Ramos (cell line): ENCODE results near the gene KARS1.
"Not testable (repeated sequence)": the region's sequence is repeated elsewhere in the genome, so short reads cannot be mapped to it uniquely, and the experiment has no call there.

Source experiments
- in situ Hi-C: fragments of 300-500 bp; cut with MboI; formaldehyde crosslinking; loops from one replicate; pipeline ENCODE4 v1.14.3; 2022; ENCODE audit warnings: low sequenced_read_pairs; ENCODE audit not compliant: unreplicated experiment

The KARS1 gene

GRCh38 chr16:75627851-75628250 is 19.6 kb downstream of the KARS1 start:
- in situ Hi-C loops: no loop called here

- in situ Hi-C loops: no loop called here
Measured at GRCh38 chr16:75626806-75627205, 20.7 kb downstream of the KARS1 start.

DNA sequence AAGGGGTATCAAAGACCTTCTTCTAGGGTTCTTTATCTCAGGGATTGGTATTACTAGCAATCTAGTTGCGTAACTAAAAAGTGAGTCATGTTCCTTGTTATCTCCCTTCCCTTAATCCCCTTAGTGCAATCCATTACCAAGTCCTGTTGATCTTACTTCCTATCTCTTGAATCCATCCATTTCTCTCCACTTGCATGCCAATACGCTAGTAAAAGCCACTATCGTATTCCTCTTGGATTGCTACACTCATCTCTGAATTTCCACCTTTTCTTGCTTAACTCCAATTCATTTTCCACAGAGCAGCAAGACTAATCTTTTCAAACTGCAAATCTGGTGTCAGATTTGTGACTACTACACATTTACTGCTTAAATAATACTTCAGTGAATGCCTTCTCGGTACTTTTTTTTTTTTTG is 22.5 kb downstream of the KARS1 start:
- in situ Hi-C loops: no loop called here

GRCh38 chr16:75622761-75623605 is 24.5 kb downstream of the KARS1 start, which contains the start of gene ADAT1:
ADAT1 (minus strand) TSS chr16:75623281; CDS start chr16:75620799, 2,482 bp downstream.
- in situ Hi-C loops: no loop called here

GRCh38 chr16:75621170-75621477 is 26.3 kb downstream of the KARS1 start:
- in situ Hi-C loops: no loop called here

DNA sequence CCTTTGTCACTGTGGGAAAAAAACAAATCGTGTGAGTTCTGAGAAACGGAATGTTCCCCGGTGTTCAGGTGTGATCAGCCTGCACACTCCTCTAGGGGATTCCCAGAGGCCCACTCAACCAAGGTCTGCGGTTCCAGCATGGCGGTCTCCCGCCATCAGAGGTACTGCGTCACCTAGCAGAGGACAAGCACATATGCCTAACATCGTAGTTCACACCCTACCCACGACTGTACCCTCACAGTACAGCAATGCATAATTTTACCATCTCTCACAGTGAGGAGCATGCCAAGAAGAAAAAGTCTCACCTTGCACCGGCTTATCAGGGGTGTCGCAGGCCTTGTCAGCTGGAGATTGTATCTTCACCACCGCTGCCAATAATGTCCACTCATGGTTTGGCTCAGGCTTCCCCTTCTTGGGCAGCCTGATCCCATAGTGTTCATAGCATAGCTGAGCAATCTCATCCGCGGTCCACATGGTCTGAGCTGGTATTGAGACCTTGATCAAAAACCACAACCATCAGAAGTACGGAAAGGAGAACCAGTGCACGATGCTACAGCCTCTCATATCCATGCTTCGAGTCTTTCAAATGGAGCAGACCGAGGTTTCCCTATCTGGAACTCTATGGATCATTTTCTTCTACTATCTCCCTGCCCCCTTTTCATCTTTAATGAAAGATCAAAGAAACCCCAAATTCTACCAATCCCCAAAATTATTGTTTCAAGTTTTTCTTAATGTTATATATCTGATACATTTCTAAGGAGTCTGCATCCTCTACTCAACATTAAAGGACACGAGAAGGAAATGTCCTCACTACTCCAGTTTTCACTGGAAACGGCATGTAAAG is 26.9 kb downstream of the KARS1 start:
- in situ Hi-C loops: no loop called here

DNA sequence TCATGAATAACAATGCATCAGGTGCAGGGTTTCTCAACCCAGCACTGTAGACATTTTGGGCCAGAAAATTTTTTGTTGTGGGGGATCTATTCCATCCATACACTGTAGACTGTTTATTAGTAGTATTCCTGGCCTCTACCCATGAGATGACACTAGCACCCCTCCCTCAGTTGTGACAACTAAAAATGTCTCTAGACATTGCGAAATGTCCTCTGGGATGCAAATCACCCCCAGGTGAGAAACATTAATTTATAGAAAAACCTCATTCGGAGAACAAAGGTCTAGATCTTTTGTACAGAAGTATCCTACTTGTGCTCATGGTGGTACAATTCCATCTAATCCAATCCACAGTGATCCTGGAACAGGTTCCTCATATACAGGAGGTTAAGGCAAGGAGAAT is 28.7 kb downstream of the KARS1 start:
- in situ Hi-C loops: no loop called here

- in situ Hi-C loops: no loop called here
Measured at GRCh38 chr16:75617121-75617520, 30.3 kb downstream of the KARS1 start.

- in situ Hi-C loops: no loop called here
Measured at GRCh38 chr16:75616521-75617010, 30.9 kb downstream of the KARS1 start.

GRCh38 chr16:75615619-75616018 is 31.8 kb downstream of the KARS1 start:
- in situ Hi-C loops: no loop called here

GRCh38 chr16:75614066-75614897 is 33.2 kb downstream of the KARS1 start:
- in situ Hi-C loops: no loop called here

DNA sequence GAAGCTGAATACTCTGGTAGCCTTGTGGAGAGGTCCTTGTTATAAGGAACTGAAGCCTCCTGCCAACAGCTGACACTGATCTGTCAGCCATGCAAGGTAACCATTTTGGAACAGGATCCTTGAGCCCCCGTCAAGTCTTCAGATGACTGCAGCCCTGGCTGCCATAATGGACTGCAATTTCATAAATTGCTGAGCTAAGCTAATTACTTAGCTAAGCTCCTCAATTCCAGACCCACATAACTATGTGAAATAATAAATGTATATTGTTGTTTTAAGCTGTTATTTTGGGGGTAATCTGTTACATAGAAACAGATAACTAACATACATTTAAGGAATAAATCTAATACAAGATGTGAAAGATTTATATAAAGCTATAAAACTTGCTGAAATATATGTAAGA is 41.0 kb downstream of the KARS1 start:
- in situ Hi-C loops: no loop called here

DNA sequence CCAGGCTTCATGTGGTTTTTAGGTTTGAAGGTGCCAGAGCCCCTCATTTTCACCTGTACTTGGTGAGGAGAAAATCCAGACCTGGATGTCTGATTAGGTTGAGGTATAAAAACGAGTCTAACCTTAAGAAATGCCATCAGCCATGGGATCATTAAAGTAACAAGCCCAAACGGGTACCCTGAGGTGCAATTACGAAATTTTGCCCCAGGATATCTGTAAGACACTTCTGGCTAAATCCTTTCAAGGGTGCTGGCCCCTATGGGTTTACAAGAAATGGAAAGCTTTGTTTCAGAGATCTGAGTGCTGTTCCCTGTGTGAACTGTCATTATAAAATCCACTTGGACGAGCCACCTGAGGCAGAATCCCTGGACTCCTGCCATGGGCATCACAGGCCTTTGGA is 44.2 kb downstream of the KARS1 start:
- in situ Hi-C loops: no loop called here

GRCh38 chr16:75599452-75600277 is 47.8 kb downstream of the KARS1 start:
- in situ Hi-C loops: no loop called here

GRCh38 chr16:75593825-75594820 is 53.3 kb downstream of the KARS1 start:
- in situ Hi-C loops: no loop called here

GRCh38 chr16:75593308-75593707 is 54.2 kb downstream of the KARS1 start:
- in situ Hi-C loops: no loop called here

DNA sequence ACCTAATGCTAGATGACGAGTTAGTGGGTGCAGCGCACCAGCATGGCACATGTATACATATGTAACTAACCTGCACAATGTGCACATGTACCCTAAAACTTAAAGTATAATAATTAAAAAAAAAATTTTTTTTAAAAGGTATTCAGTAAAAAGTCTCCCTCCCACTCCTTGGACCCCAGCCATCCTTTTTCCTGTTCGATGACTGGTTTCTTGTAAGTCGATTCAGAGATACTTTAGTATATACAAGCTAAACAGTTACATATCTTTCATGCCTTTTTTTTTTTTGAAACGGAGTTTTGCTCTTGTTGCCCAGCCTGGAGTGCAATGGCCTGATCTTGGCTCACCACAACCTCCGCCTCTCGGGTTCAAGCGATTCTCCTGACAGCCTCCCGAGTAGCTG is 55.5 kb downstream of the KARS1 start:
- in situ Hi-C loops: not testable (repeated sequence)
